ENCODE results near the gene LINS1.

DNA sequence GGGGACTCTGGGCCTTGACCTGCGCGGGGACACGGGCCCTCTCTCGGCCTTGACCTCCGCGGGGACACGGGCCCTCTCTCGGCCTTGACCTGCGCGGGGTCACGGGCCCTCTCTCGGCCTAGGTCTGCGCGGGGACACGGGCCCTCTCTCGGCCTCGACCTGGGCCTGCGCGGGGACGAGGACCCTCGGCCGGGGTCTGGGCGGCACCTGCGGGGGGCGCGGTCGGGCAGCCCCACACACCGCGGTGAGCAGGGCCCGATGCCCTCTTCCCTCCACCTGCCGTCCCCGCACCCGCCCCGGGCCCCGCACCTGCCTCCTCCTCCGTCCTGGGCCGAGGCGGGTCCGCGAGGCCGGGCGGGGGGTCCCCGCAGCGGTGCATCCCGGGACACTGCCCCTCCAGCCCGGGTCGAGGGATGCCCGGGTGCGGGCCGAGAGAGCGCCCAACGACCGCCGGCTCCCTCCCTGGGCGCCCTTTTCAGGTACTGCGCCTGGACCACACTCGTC is 57.6 kb downstream of the LINS1 start:
- TF ChIP-seq, protein P1, sequence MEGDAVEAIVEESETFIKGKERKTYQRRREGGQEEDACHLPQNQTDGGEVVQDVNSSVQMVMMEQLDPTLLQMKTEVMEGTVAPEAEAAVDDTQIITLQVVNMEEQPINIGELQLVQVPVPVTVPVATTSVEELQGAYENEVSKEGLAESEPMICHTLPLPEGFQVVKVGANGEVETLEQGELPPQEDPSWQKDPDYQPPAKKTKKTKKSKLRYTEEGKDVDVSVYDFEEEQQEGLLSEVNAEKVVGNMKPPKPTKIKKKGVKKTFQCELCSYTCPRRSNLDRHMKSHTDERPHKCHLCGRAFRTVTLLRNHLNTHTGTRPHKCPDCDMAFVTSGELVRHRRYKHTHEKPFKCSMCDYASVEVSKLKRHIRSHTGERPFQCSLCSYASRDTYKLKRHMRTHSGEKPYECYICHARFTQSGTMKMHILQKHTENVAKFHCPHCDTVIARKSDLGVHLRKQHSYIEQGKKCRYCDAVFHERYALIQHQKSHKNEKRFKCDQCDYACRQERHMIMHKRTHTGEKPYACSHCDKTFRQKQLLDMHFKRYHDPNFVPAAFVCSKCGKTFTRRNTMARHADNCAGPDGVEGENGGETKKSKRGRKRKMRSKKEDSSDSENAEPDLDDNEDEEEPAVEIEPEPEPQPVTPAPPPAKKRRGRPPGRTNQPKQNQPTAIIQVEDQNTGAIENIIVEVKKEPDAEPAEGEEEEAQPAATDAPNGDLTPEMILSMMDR (IDR thresholded peaks at IDR 0.05): no peak
- TF ChIP-seq POLR2A (IDR thresholded peaks at IDR 0.05): no peak
- TF ChIP-seq POLR2AphosphoS5 (IDR thresholded peaks at IDR 0.05; ENCODE audit: insufficient read depth in 1 of 2, low read depth in 1 of 2): no peak
